SK-N-SH (cell line): ENCODE data around the gene IFI6. TPM values are rescaled to one million over a fixed set of nuclear protein-coding genes. Genes with fewer than 3 reads are reported as not detected.

ENCODE experiments used
- CTCF ChIA-PET: fragments of 300-600, 350-600 bp; formaldehyde crosslinking; extraction: SDS; loops from one replicate; lab custom pipeline; 2021; lab: Yijun Ruan, JAX
- POLR2A ChIA-PET: fragments of 350-600 bp; sonication (Branson Sonifier 250); formaldehyde crosslinking; extraction: SDS; loops from one replicate; lab custom pipeline; 2020; ENCODE audit warnings: antibody characterized with exemption, inconsistent platforms; lab: Yijun Ruan, JAX
- DNase-seq: peaks from one replicate; pipeline ENCODE4 v3.0.0; 2012
- H2AFZ ChIP-seq: fragments of 200-600 bp; sonication (generic); 2 replicates; pipeline ENCODE4 v1.8.1; 2016; ENCODE audit warnings: antibody characterized with exemption, mild to moderate bottlenecking, low read depth
- H3F3A ChIP-seq: fragments of 200-600 bp; sonication (generic); replicated peaks from 2 replicates; pipeline ENCODE3; 2016; ENCODE audit warnings: antibody characterized with exemption, mild to moderate bottlenecking; ENCODE audit not compliant: insufficient read depth
- H3K27ac ChIP-seq, 2 experiments: fragments of 200-500 bp in 1 of 2; fragments of 200-600 bp in 1 of 2; sonication (Bioruptor generic) in 1 of 2; sonication (generic), shearing (Covaris generic) in 1 of 2; 2 replicates each; pipeline versions ENCODE4 v1.5.1 to v1.6.1; 2014 to 2016; ENCODE audit warnings: low read depth in 2 of 2, inconsistent platforms in 1 of 2, low read length in 1 of 2, mild to moderate bottlenecking in 1 of 2, mixed read lengths in 1 of 2
- H3K27me3 ChIP-seq: fragments of 200-600 bp; sonication (generic), shearing (Covaris generic); 2 replicates; pipeline ENCODE4 v1.6.1; 2016; ENCODE audit warnings: mixed run types; ENCODE audit not compliant: insufficient read depth
- H3K36me3 ChIP-seq, 2 experiments: fragments of 200-500 bp in 1 of 2; fragments of 200-600 bp in 1 of 2; sonication (Bioruptor generic) in 1 of 2; sonication (generic) in 1 of 2; replicated peaks in 1 of 2; 2 replicates each; pipeline versions ENCODE3 to v1.5.1; 2014 to 2016; ENCODE audit warnings: low read length in 1 of 2, mild to moderate bottlenecking in 1 of 2; ENCODE audit not compliant: insufficient read depth in 2 of 2, control insufficient read depth in 1 of 2
- H3K4me1 ChIP-seq, 2 experiments: fragments of 200-500 bp in 1 of 2; fragments of 200-600 bp in 1 of 2; sonication (Bioruptor generic) in 1 of 2; sonication (generic), shearing (Covaris generic) in 1 of 2; 2 replicates each; pipeline versions ENCODE4 v1.5.1 to v1.6.1; 2014 to 2016; ENCODE audit warnings: low read depth in 1 of 2, low read length in 1 of 2, mixed run types in 1 of 2; ENCODE audit not compliant: insufficient read depth in 2 of 2, control insufficient read depth in 1 of 2
- H3K4me2 ChIP-seq: fragments of 200-600 bp; sonication (generic), shearing (Covaris generic); 2 replicates; pipeline ENCODE4 v1.6.1; 2017; ENCODE audit warnings: mixed run types
- H3K4me3 ChIP-seq, 2 experiments: fragments of 200-500 bp in 1 of 2; fragments of 200-600 bp in 1 of 2; sonication (Bioruptor generic) in 1 of 2; sonication (generic), shearing (Covaris generic) in 1 of 2; 2 replicates each; pipeline versions ENCODE4 v1.5.1 to v1.8.1; 2014 to 2016; ENCODE audit warnings: low read depth in 2 of 2, inconsistent platforms in 1 of 2, low read length in 1 of 2, mild to moderate bottlenecking in 1 of 2, mixed read lengths in 1 of 2, moderate library complexity in 1 of 2
- H3K79me2 ChIP-seq: fragments of 200-600 bp; sonication (generic); 2 replicates; pipeline ENCODE4 v1.8.1; 2017; ENCODE audit warnings: mild to moderate bottlenecking; ENCODE audit not compliant: insufficient read depth
- H3K9ac ChIP-seq: fragments of 200-600 bp; sonication (generic); 2 replicates; pipeline ENCODE4 v1.6.1; 2017; ENCODE audit warnings: mixed run types
- H3K9me2 ChIP-seq: fragments of 200-600 bp; sonication (generic); 2 replicates; pipeline ENCODE4 v1.6.1; 2017; ENCODE audit warnings: mixed run types
- H3K9me3 ChIP-seq: fragments of 200-600 bp; sonication (generic); 2 replicates; pipeline ENCODE4 v1.6.1; 2017; ENCODE audit warnings: mixed run types, mild to moderate bottlenecking, moderate library complexity
- H4K20me1 ChIP-seq: fragments of 200-600 bp; sonication (generic); 2 replicates; pipeline ENCODE4 v1.6.1; 2017; ENCODE audit warnings: mild to moderate bottlenecking, mixed run types; ENCODE audit not compliant: insufficient read depth
- CTCF ChIP-seq: fragments of 200-600 bp; sonication (generic); IDR thresholded peaks from 2 replicates; pipeline ENCODE4 v1.6.1; 2017; ENCODE audit warnings: antibody characterized with exemption, mild to moderate bottlenecking, moderate library complexity
- ELF1 ChIP-seq: IDR thresholded peaks from 2 replicates; pipeline ENCODE4 v1.4.0; 2012
- FOSL2 ChIP-seq: IDR thresholded peaks from 2 replicates; pipeline ENCODE4 v1.4.0; 2012; ENCODE audit warnings: low read depth, mild to moderate bottlenecking, moderate library complexity, borderline replicate concordance
- FOXJ3 ChIP-seq: sonication (generic); formaldehyde crosslinking; IDR thresholded peaks from 2 replicates; pipeline ENCODE4 v1.5.1; 2020; ENCODE audit warnings: mild to moderate bottlenecking, missing genetic modification reagents
- GABPA ChIP-seq: IDR thresholded peaks from 2 replicates; pipeline ENCODE4 v1.4.0; 2012; ENCODE audit warnings: low read depth, mild to moderate bottlenecking
- GATA2 ChIP-seq: sonication (generic); formaldehyde crosslinking; IDR thresholded peaks from 2 replicates; pipeline ENCODE4 v1.5.0; 2020; ENCODE audit warnings: mild to moderate bottlenecking, missing genetic modification reagents
- IRF3 ChIP-seq: fragments of 150-350 bp; IDR thresholded peaks from 2 replicates; pipeline ENCODE4 v1.6.1; 2016; ENCODE audit warnings: mild to moderate bottlenecking, low read depth, low read length
- MEF2A ChIP-seq: IDR thresholded peaks from 2 replicates; pipeline ENCODE4 v1.4.0; 2012; ENCODE audit warnings: low read depth, borderline replicate concordance
- PBX3 ChIP-seq: IDR thresholded peaks from 2 replicates; pipeline ENCODE4; 2012
- REST ChIP-seq: IDR thresholded peaks from 2 replicates; pipeline ENCODE4 v1.6.1; 2012; ENCODE audit warnings: mild to moderate bottlenecking, low read depth, low read length, moderate library complexity
- RXRA ChIP-seq: IDR thresholded peaks from 2 replicates; pipeline ENCODE4 v1.4.0; 2012; ENCODE audit warnings: low read depth, mild to moderate bottlenecking, borderline replicate concordance
- SMC3 ChIP-seq: IDR thresholded peaks from 2 replicates; pipeline ENCODE4 v1.6.1; 2012; ENCODE audit warnings: low read depth, low read length, improper control_type of control experiment
- TEAD4 ChIP-seq: IDR thresholded peaks from 2 replicates; pipeline ENCODE4 v1.4.0; 2012; ENCODE audit warnings: mild to moderate bottlenecking, borderline replicate concordance; ENCODE audit not compliant: insufficient read depth
- USF1 ChIP-seq: IDR thresholded peaks from 2 replicates; pipeline ENCODE4 v1.4.0; 2012; ENCODE audit warnings: low read depth, borderline replicate concordance
- USF2 ChIP-seq: fragments of 150-350 bp; IDR thresholded peaks from 2 replicates; pipeline ENCODE4 v1.6.1; 2017; ENCODE audit warnings: antibody characterized with exemption, low read length, low read depth, borderline replicate concordance
- YY1 ChIP-seq: IDR thresholded peaks from 2 replicates; pipeline ENCODE4 v1.4.0; 2012; ENCODE audit warnings: low read depth, mild to moderate bottlenecking
- ZBTB33 ChIP-seq: IDR thresholded peaks from 2 replicates; pipeline ENCODE4 v1.4.0; 2012; ENCODE audit warnings: low read depth, borderline replicate concordance
- WGBS: methylation state at CpG from one replicate; pipeline ENCODE4 v1.1.6; 2017; ENCODE audit warnings: low lambda C conversion rate; 5-methylcytosine and 5-hydroxymethylcytosine counted together
- polyA plus RNA-seq, 3 experiments: library from polyadenylated mRNA; depleted of rRNA; stranded (reverse); fragments of >200 nt; gene quantifications; 2 replicates each; pipeline ENCODE4 v1.2.3, GENCODE V29; 2012

Gene IFI6
- polyA plus RNA-seq, 1 of the 3 experiments (the other 2 are of a cell fraction): 35.6 TPM

GRCh38 chr1:27638047-27638734 lies 33.8 kb downstream of the IFI6 start (continued):
- TF ChIP-seq ZBTB33: no peak
- TF ChIP-seq, all 33 proteins: peak for 0

- Histone ChIP-seq H3K4me2 (no peak overlapping the region), H3K4me1 (peaks cover 0 to 2% of the 10 kb centered on the region in 2 experiments; a peak in 1 of 4 replicates), H2AFZ (no peak overlapping the region), H3K9me2 (no peaks in the 10 kb centered on the region), H3K9me3 (no peaks in the 10 kb centered on the region), H3K79me2 (no peaks in the 10 kb centered on the region), H3K4me3 (no peak overlapping the region), H3K9ac (no peak overlapping the region), H4K20me1 (no peaks in the 10 kb centered on the region), H3K36me3 (no peaks in the 10 kb centered on the region), H3K27ac (no peak overlapping the region), H3K27me3 (no peaks in the 10 kb centered on the region), H3F3A (no peaks in the 10 kb centered on the region)
- ChIA-PET POLR2A (no interaction called here), CTCF (interaction anchor here (0.6 to 1.3 kb wide), 2 partner anchors 9 to 279 kb away, joined by 3 to 4 read pairs; no protein-coding TSS in a partner anchor)
- WGBS: 88% methylated on average over 11 of the region's 11 CpGs
- no peak for DNase-seq
- no peak for TF ChIP-seq IRF3
- no peak for TF ChIP-seq TEAD4
- TF ChIP-seq GATA2: no peak
- no peak for TF ChIP-seq SMC3
- TF ChIP-seq USF1: no peak
- no peak for TF ChIP-seq REST
- TF ChIP-seq MEF2A: no peak
- TF ChIP-seq YY1: no peak
- TF ChIP-seq PBX3: no peak
- TF ChIP-seq RXRA: no peak
- TF ChIP-seq FOXJ3 (CRISPR knock-in tag): no peak
- no peak for TF ChIP-seq ELF1
- no peak for TF ChIP-seq CTCF
- TF ChIP-seq USF2: no peak
- no peak for TF ChIP-seq FOSL2
- no peak for TF ChIP-seq GABPA
These were observed 36.4 kb downstream of the IFI6 start for GRCh38 chr1:27635396-27636142.
